DND-41 (cell line): ENCODE measurements around the gene SLC35G1.

Experiments used
- ATAC-seq: fragments of 200-7000 bp; cut with Tn5 transposase; 3 replicates; pipeline ENCODE4 v1.9.1; 2021; ENCODE audit warnings: low read depth; ENCODE audit not compliant: insufficient read depth
- DNase-seq: peaks from one replicate; pipeline ENCODE4 v3.0.0-alpha.2; 2020
- H2AFZ ChIP-seq: 2 replicates; pipeline ENCODE4 v1.6.0; 2012; ENCODE audit warnings: low read depth, low read length
- H3K27ac ChIP-seq: 2 replicates; pipeline ENCODE4 v1.5.1; 2012; ENCODE audit warnings: low read length, inconsistent platforms
- H3K27me3 ChIP-seq: fragments of 200-600 bp; sonication (generic); 2 replicates; pipeline ENCODE4 v1.6.0; 2012; ENCODE audit warnings: low read length, mild to moderate bottlenecking, inconsistent platforms; ENCODE audit not compliant: insufficient read depth, poor library complexity
- H3K36me3 ChIP-seq: 2 replicates; pipeline ENCODE4 v1.5.1; 2012; ENCODE audit warnings: low read length, inconsistent platforms; ENCODE audit not compliant: insufficient read depth
- H3K4me1 ChIP-seq: 2 replicates; pipeline ENCODE4 v1.5.1; 2012; ENCODE audit warnings: mild to moderate bottlenecking, low read length; ENCODE audit not compliant: insufficient read depth
- H3K4me2 ChIP-seq: 2 replicates; pipeline ENCODE4 v1.6.0; 2012; ENCODE audit warnings: mild to moderate bottlenecking, moderate library complexity, low read length, inconsistent platforms; ENCODE audit not compliant: insufficient read depth
- H3K4me3 ChIP-seq, 2 experiments: fragments of 200-600 bp in 1 of 2; shearing (Covaris generic) in 1 of 2; 2 replicates each; pipeline ENCODE4 v1.5.1; 2012 to 2016; ENCODE audit warnings: inconsistent platforms in 2 of 2, low read length in 2 of 2, mild to moderate bottlenecking in 2 of 2, low read depth in 1 of 2, moderate library complexity in 1 of 2
- H3K79me2 ChIP-seq: 2 replicates; pipeline ENCODE4 v1.6.0; 2012; ENCODE audit warnings: low read length, inconsistent platforms; ENCODE audit not compliant: insufficient read depth
- H3K9ac ChIP-seq: 2 replicates; pipeline ENCODE4 v1.6.0; 2012; ENCODE audit warnings: low read depth, mild to moderate bottlenecking, inconsistent platforms, low read length, moderate library complexity
- H3K9me3 ChIP-seq: 2 replicates; pipeline ENCODE4 v1.5.1; 2012; ENCODE audit warnings: low read length, moderate library complexity, mild to moderate bottlenecking, inconsistent platforms; ENCODE audit not compliant: insufficient read depth, severe bottlenecking
- H4K20me1 ChIP-seq: 2 replicates; pipeline ENCODE4 v1.6.0; 2012; ENCODE audit warnings: low read length; ENCODE audit not compliant: insufficient read depth
- EZH2 ChIP-seq: IDR thresholded peaks from 3 replicates; pipeline ENCODE4 v1.6.1; 2012; ENCODE audit warnings: borderline replicate concordance, low read depth, mild to moderate bottlenecking, moderate library complexity, low read length, inconsistent platforms; ENCODE audit not compliant: severe bottlenecking
- TF ChIP-seq, protein P1 (sequence below): IDR thresholded peaks from 2 replicates; pipeline ENCODE4 v1.5.1; 2012; ENCODE audit warnings: borderline replicate concordance, low read length, moderate library complexity, mild to moderate bottlenecking; ENCODE audit not compliant: poor library complexity, severe bottlenecking; ENCODE audit errors: extremely low read depth

The SLC35G1 gene, protein sequence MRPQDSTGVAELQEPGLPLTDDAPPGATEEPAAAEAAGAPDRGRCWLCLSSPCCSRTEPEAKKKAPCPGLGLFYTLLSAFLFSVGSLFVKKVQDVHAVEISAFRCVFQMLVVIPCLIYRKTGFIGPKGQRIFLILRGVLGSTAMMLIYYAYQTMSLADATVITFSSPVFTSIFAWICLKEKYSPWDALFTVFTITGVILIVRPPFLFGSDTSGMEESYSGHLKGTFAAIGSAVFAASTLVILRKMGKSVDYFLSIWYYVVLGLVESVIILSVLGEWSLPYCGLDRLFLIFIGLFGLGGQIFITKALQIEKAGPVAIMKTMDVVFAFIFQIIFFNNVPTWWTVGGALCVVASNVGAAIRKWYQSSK

DNA sequence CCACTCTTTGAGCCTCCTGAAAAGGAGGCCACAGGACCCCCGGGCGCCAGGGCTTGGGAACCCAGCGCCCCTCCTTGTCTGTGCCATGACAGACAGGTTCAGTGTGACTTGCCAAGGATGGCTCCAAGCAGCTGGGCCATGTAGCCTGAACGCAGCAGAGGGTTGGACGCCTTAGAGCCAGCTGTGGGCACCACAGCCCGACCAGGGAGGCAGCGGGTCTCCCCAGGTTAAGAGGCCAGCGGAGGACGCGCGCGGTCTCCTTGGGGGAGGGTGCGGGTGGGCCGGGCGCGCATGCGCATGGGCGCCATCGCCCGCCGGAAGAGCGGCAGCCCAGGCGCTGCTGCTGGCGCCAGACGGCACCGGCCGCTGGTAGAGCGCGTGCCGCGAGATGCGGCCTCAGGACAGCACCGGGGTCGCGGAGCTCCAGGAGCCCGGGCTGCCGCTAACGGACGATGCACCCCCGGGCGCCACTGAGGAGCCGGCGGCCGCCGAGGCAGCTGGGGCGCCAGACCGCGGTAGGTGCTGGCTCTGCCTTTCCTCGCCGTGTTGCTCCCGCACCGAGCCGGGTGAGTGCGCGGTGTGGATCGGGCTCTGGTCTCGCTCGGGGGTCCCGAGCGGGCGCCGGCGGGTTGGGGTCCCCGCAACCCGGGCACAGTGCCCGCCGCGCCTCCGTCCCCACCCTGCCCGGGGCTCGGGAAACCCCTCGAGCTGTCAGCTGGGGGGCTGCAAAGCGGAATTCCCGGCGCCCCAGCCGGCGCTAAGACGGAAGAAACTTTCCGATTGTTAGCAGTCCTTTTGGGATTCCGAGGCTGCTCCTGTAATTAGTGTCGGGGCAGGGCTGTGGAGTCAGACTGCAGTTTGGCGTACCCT lies at the start of gene SLC35G1:
SLC35G1 (plus strand) TSS at position 333 of the 870 bp plus-strand sequence; CDS start at position 389, 56 bp downstream.
- Histone ChIP-seq H3K9me3 (no peaks in the 10 kb centered on the region), H3K4me3 (no peak within 1 kb of the TSS), H3K79me2 (no peaks in the 10 kb centered on the region), H3K36me3 (no peaks in the 10 kb centered on the region), H4K20me1 (no peaks in the 10 kb centered on the region), H3K27me3 (peaks cover 4% of the 10 kb centered on the region), H3K27ac (no peak within 1 kb of the TSS), H3K4me2 (no peak within 1 kb of the TSS), H3K9ac (no peak within 1 kb of the TSS), H3K4me1 (no peaks in the 10 kb centered on the region), H2AFZ (no peak within 1 kb of the TSS)
- no peak for DNase-seq
- TF ChIP-seq EZH2 = no peak
- TF ChIP-seq, protein P1, sequence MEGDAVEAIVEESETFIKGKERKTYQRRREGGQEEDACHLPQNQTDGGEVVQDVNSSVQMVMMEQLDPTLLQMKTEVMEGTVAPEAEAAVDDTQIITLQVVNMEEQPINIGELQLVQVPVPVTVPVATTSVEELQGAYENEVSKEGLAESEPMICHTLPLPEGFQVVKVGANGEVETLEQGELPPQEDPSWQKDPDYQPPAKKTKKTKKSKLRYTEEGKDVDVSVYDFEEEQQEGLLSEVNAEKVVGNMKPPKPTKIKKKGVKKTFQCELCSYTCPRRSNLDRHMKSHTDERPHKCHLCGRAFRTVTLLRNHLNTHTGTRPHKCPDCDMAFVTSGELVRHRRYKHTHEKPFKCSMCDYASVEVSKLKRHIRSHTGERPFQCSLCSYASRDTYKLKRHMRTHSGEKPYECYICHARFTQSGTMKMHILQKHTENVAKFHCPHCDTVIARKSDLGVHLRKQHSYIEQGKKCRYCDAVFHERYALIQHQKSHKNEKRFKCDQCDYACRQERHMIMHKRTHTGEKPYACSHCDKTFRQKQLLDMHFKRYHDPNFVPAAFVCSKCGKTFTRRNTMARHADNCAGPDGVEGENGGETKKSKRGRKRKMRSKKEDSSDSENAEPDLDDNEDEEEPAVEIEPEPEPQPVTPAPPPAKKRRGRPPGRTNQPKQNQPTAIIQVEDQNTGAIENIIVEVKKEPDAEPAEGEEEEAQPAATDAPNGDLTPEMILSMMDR = no peak
- no peak for ATAC-seq

DNA sequence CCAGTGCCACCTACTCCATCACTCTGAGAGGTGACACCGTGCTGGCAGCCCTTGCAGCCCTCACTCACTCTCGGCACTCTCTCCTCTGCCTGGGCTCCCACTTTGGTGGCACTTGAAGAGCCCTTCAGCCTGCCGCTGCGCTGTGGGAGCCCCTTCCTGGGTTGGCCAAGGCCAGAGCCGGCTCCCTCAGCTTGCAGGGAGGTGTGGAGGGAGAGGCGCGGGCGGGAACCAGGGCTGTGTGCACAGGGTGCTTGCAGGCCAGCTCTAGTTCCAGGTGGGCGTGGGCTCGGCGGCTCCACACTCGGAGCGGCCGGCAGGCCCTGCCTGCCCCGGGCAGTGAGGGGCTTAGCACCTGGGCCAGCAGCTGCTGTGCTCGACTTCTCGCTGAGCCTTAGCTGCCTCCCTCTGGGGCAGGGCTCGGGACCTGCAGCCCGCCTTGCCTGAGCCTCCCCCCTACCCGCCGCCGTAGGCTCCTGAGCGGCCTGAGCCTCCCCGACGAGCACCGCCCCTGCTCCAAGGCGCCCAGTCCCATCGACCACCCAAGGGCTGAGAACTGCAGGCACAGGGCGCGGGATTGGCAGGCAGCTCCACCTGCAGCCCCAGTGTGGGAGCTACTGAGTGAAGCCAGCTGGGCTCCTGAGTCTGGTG lies 48.7 kb upstream of the SLC35G1 start:
- H3K36me3 ChIP-seq = no peaks in the 10 kb centered on the region
- H3K4me2 ChIP-seq = no peak overlapping the region
- no peak overlapping the region for H3K9ac ChIP-seq
- TF ChIP-seq, protein P1 = no peak
- TF ChIP-seq EZH2 = no peak
- no peak overlapping the region for H3K27ac ChIP-seq
- H3K4me3 ChIP-seq = no peak overlapping the region
- no peaks in the 10 kb centered on the region for H3K79me2 ChIP-seq
- H3K27me3 ChIP-seq = peaks cover 16% of the 10 kb centered on the region
- H3K4me1 ChIP-seq = no peaks in the 10 kb centered on the region
- DNase-seq = no peak
- H4K20me1 ChIP-seq = no peaks in the 10 kb centered on the region
- ATAC-seq = no peak
- no peak overlapping the region for H2AFZ ChIP-seq
- H3K9me3 ChIP-seq = no peaks in the 10 kb centered on the region

DNA sequence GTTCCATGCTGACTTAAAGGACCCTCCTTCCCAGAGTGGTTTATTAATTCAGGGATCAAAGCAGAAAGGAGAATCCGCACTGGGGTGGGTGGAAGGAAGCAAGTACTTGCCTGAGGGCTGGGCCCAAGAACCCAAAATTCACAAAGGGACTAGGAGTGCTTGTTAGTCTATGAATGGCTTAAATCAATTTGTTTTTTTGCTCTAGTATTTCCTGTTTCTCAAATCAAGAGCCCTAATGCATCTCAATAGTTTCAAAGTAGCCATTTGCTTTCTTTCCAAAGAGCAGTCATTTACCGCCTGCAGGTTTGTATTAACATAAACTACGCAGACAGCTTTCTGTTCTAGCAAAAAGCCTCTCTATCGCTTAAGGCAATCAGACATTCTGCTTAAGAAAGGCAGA lies 44.2 kb upstream of the SLC35G1 start:
- H3K36me3 ChIP-seq = no peaks in the 10 kb centered on the region
- no peaks in the 10 kb centered on the region for H3K4me1 ChIP-seq
- DNase-seq (no peak), ATAC-seq (no peak)
- no peak for TF ChIP-seq EZH2
- TF ChIP-seq, protein P1 = no peak
- no peak overlapping the region for H3K4me3 ChIP-seq
- H3K9me3 ChIP-seq = no peaks in the 10 kb centered on the region
- no peak overlapping the region for H3K9ac ChIP-seq
- no peaks in the 10 kb centered on the region for H3K27me3 ChIP-seq
- no peaks in the 10 kb centered on the region for H3K79me2 ChIP-seq
- no peak overlapping the region for H2AFZ ChIP-seq
- H3K27ac ChIP-seq = no peak overlapping the region
- H3K4me2 ChIP-seq = no peak overlapping the region
- no peaks in the 10 kb centered on the region for H4K20me1 ChIP-seq
